MM.1S (cell line): ENCODE results near the gene HOXB5.

ENCODE experiments used
- CTCF ChIP-seq: fragments of 300-600 bp; sonication (generic); IDR thresholded peaks from 2 replicates; pipeline ENCODE4 v1.5.1; 2016; ENCODE audit warnings: antibody characterized with exemption, low read length, mixed read lengths
- EZH2 ChIP-seq: fragments of 300-600 bp; sonication (generic); optimal IDR thresholded peaks from 2 replicates; pipeline ENCODE3; 2017; ENCODE audit warnings: low read depth, mild to moderate bottlenecking, antibody characterized with exemption, low read length, mixed read lengths

GRCh38 chr17:48553190-48553547, 40.4 kb downstream of the HOXB5 start:
- no peak for TF ChIP-seq CTCF
- no peak for TF ChIP-seq EZH2
